ENCODE results near the gene DCPS. TPM values are rescaled to one million over a fixed set of nuclear protein-coding genes. Genes with fewer than 3 reads are reported as not detected.

DCPS gene
- polyA plus RNA-seq, 1 of the 3 experiments (the other 2 are of a cell fraction) = 48.1 TPM

GRCh38 chr11:126280595-126280994 is 23.3 kb upstream of the DCPS start:
- Histone ChIP-seq H3K27ac (ENCODE audit: low read depth in 2 of 2, low read length in 1 of 2) (no peak overlapping the region), H2AFZ (ENCODE audit: low read depth) (no peak overlapping the region), H3K27me3 (ENCODE audit: insufficient read depth) (no peaks in the 10 kb centered on the region), H3K36me3 (replicated peaks in 1 of 2; ENCODE audit: control insufficient read depth in 1 of 2, insufficient read depth in 2 of 2, low read length in 1 of 2) (peaks cover 4 to 18% of the 10 kb centered on the region in 2 experiments), H3K4me3 (ENCODE audit: low read depth in 2 of 2, low read length in 1 of 2) (no peak overlapping the region), H4K20me1 (ENCODE audit: insufficient read depth) (peaks cover 4% of the 10 kb centered on the region; the same call in 1 of the 2 replicates), H3K4me2 (no peak overlapping the region), H3K79me2 (ENCODE audit: insufficient read depth) (peaks cover 18% of the 10 kb centered on the region; the same call in 1 of the 2 replicates), H3K9me3 (no peaks in the 10 kb centered on the region), H3K9me2 (no peaks in the 10 kb centered on the region), H3K4me1 (ENCODE audit: control insufficient read depth in 1 of 2, insufficient read depth in 2 of 2, low read depth in 1 of 2, low read length in 1 of 2) (peaks cover 8 to 13% of the 10 kb centered on the region in 2 experiments; a peak in 1 of 4 replicates), H3K9ac (no peak overlapping the region), H3F3A (replicated peaks; ENCODE audit: insufficient read depth) (peaks cover 17% of the 10 kb centered on the region)
- TF ChIP-seq NFIC (IDR thresholded peaks at IDR 0.05; ENCODE audit: borderline replicate concordance) (no peak), ELF1 (IDR thresholded peaks at IDR 0.05) (no peak), ZBTB33 (IDR thresholded peaks at IDR 0.05; ENCODE audit: borderline replicate concordance, low read depth) (no peak), USF2 (IDR thresholded peaks at IDR 0.05; ENCODE audit: borderline replicate concordance, low read depth, low read length) (no peak), GATA2 (CRISPR knock-in tag; IDR thresholded peaks at IDR 0.05) (no peak), POLR2AphosphoS5 (IDR thresholded peaks at IDR 0.05; ENCODE audit: low read depth, low read length) (no peak), SMC3 (IDR thresholded peaks at IDR 0.05; ENCODE audit: low read depth, low read length) (no peak), YY1 (IDR thresholded peaks at IDR 0.05; ENCODE audit: low read depth) (no peak), NRF1 (IDR thresholded peaks at IDR 0.05; ENCODE audit: low read depth, low read length) (no peak)
- TF ChIP-seq, protein P1, sequence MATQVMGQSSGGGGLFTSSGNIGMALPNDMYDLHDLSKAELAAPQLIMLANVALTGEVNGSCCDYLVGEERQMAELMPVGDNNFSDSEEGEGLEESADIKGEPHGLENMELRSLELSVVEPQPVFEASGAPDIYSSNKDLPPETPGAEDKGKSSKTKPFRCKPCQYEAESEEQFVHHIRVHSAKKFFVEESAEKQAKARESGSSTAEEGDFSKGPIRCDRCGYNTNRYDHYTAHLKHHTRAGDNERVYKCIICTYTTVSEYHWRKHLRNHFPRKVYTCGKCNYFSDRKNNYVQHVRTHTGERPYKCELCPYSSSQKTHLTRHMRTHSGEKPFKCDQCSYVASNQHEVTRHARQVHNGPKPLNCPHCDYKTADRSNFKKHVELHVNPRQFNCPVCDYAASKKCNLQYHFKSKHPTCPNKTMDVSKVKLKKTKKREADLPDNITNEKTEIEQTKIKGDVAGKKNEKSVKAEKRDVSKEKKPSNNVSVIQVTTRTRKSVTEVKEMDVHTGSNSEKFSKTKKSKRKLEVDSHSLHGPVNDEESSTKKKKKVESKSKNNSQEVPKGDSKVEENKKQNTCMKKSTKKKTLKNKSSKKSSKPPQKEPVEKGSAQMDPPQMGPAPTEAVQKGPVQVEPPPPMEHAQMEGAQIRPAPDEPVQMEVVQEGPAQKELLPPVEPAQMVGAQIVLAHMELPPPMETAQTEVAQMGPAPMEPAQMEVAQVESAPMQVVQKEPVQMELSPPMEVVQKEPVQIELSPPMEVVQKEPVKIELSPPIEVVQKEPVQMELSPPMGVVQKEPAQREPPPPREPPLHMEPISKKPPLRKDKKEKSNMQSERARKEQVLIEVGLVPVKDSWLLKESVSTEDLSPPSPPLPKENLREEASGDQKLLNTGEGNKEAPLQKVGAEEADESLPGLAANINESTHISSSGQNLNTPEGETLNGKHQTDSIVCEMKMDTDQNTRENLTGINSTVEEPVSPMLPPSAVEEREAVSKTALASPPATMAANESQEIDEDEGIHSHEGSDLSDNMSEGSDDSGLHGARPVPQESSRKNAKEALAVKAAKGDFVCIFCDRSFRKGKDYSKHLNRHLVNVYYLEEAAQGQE (IDR thresholded peaks at IDR 0.05; ENCODE audit: low read depth, low read length) = no peak
- TF ChIP-seq, protein P2, sequence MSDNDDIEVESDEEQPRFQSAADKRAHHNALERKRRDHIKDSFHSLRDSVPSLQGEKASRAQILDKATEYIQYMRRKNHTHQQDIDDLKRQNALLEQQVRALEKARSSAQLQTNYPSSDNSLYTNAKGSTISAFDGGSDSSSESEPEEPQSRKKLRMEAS (IDR thresholded peaks at IDR 0.05; ENCODE audit: low read depth) = no peak
- TF ChIP-seq, protein P3, sequence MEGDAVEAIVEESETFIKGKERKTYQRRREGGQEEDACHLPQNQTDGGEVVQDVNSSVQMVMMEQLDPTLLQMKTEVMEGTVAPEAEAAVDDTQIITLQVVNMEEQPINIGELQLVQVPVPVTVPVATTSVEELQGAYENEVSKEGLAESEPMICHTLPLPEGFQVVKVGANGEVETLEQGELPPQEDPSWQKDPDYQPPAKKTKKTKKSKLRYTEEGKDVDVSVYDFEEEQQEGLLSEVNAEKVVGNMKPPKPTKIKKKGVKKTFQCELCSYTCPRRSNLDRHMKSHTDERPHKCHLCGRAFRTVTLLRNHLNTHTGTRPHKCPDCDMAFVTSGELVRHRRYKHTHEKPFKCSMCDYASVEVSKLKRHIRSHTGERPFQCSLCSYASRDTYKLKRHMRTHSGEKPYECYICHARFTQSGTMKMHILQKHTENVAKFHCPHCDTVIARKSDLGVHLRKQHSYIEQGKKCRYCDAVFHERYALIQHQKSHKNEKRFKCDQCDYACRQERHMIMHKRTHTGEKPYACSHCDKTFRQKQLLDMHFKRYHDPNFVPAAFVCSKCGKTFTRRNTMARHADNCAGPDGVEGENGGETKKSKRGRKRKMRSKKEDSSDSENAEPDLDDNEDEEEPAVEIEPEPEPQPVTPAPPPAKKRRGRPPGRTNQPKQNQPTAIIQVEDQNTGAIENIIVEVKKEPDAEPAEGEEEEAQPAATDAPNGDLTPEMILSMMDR (IDR thresholded peaks at IDR 0.05) = no peak
- POLR2A ChIA-PET = interaction anchor here (1.7 to 2.4 kb wide), 2 partner anchors 10 to 18 kb away, joined by 3 to 11 read pairs; no protein-coding TSS in a partner anchor
- CTCF ChIA-PET = interaction anchor here (1.0 kb wide), 1 partner anchor 10 kb away, joined by 3 read pairs; no protein-coding TSS in a partner anchor
- DNase-seq = no peak
- 97% methylated on average over 4 of the region's 5 CpGs for WGBS (ENCODE audit: low lambda C conversion rate)

Data from SK-N-SH (cell line).